Measurements from ENCODE around the gene CNOT3.

CNOT3 gene

DNA sequence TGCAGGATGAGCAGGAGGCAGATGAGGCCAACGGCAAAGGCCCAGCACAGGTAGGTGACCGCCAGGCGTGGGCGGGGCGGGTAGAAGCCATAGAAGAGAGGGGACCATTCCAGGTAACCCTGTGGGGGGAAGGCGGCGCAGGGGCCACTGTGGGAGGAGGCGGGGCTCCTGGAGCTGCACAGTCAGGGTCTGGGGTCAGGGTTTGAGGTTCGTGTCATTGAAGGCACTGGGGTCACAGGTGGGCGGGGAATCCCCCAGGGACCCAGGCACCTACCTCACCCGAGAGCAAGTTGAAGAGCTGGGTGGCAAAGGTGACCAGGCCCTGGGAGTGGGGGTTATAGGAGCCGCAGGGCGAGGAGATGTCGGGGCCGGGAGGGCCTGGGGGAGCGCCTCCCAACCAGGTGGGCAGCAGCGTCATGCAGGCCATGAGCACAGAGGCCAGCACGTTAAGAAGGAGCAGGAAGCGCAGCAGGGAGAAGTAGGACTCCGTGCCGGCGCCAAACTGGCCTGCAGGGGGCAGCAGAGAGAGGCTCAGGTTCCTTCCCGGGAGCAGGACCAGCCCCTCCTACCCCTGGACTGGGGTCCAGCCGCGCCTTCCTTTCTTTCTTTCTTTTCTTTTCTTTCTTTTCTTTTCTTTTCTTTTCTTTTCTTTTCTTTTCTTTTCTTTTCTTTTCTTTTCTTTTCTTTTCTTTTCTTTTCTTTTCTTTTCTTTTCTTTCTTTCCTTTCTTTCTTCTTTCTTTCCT is 30.8 kb downstream of the CNOT3 start (continued):
- TF ChIP-seq, protein P1, sequence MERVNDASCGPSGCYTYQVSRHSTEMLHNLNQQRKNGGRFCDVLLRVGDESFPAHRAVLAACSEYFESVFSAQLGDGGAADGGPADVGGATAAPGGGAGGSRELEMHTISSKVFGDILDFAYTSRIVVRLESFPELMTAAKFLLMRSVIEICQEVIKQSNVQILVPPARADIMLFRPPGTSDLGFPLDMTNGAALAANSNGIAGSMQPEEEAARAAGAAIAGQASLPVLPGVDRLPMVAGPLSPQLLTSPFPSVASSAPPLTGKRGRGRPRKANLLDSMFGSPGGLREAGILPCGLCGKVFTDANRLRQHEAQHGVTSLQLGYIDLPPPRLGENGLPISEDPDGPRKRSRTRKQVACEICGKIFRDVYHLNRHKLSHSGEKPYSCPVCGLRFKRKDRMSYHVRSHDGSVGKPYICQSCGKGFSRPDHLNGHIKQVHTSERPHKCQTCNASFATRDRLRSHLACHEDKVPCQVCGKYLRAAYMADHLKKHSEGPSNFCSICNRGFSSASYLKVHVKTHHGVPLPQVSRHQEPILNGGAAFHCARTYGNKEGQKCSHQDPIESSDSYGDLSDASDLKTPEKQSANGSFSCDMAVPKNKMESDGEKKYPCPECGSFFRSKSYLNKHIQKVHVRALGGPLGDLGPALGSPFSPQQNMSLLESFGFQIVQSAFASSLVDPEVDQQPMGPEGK (tag by site-specific recombination; IDR thresholded peaks at IDR 0.05), result peak; percentile 18; the same call in 1 of the 2 replicates
- TF ChIP-seq ZNF585B (tag by site-specific recombination; IDR thresholded peaks at IDR 0.05), result no peak
- no peak for TF ChIP-seq TRIM28 (IDR thresholded peaks at IDR 0.05; ENCODE audit: borderline replicate concordance, low read length)
- 0 out of 2 replicates have a peak, but pooled peaks have one; percentile 36 for TF ChIP-seq ZNF600 (tag by site-specific recombination; IDR thresholded peaks at IDR 0.05)
- no peak for TF ChIP-seq ZNF670 (tag by site-specific recombination; IDR thresholded peaks at IDR 0.05; ENCODE audit: low read depth)
- no peak for TF ChIP-seq ZNF561 (tag by site-specific recombination; IDR thresholded peaks at IDR 0.05; ENCODE audit: borderline replicate concordance)
- peak; percentile 89 for TF ChIP-seq PRDM1 (tag by site-specific recombination; IDR thresholded peaks at IDR 0.05)
- TF ChIP-seq ZNF174 (tag by site-specific recombination; IDR thresholded peaks at IDR 0.05), result no peak
- no peak for TF ChIP-seq ZNF157 (tag by site-specific recombination; IDR thresholded peaks at IDR 0.05)
- TF ChIP-seq ZNF558 (tag by site-specific recombination; IDR thresholded peaks at IDR 0.05), result no peak
- no peak for TF ChIP-seq ZNF777 (tag by site-specific recombination; IDR thresholded peaks at IDR 0.05; ENCODE audit: borderline replicate concordance)
- no peak for TF ChIP-seq IKZF3 (tag by site-specific recombination; IDR thresholded peaks at IDR 0.05)
- no peak for TF ChIP-seq ZNF37A (tag by site-specific recombination; IDR thresholded peaks at IDR 0.05)
- TF ChIP-seq ZNF610 (tag by site-specific recombination; IDR thresholded peaks at IDR 0.05; ENCODE audit: borderline replicate concordance), result no peak
- 0 out of 2 replicates have a peak, but pooled peaks have one; percentile 45 for TF ChIP-seq ZSCAN30 (tag by site-specific recombination; IDR thresholded peaks at IDR 0.05)
- TF ChIP-seq, protein P2, sequence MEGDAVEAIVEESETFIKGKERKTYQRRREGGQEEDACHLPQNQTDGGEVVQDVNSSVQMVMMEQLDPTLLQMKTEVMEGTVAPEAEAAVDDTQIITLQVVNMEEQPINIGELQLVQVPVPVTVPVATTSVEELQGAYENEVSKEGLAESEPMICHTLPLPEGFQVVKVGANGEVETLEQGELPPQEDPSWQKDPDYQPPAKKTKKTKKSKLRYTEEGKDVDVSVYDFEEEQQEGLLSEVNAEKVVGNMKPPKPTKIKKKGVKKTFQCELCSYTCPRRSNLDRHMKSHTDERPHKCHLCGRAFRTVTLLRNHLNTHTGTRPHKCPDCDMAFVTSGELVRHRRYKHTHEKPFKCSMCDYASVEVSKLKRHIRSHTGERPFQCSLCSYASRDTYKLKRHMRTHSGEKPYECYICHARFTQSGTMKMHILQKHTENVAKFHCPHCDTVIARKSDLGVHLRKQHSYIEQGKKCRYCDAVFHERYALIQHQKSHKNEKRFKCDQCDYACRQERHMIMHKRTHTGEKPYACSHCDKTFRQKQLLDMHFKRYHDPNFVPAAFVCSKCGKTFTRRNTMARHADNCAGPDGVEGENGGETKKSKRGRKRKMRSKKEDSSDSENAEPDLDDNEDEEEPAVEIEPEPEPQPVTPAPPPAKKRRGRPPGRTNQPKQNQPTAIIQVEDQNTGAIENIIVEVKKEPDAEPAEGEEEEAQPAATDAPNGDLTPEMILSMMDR (tag by site-specific recombination; IDR thresholded peaks at IDR 0.05), result peak; percentile 83
- no peak for TF ChIP-seq ZNF416 (tag by site-specific recombination; IDR thresholded peaks at IDR 0.05)
- no peak for TF ChIP-seq ZBTB8A (tag by site-specific recombination; IDR thresholded peaks at IDR 0.05)
- TF ChIP-seq, protein P3, sequence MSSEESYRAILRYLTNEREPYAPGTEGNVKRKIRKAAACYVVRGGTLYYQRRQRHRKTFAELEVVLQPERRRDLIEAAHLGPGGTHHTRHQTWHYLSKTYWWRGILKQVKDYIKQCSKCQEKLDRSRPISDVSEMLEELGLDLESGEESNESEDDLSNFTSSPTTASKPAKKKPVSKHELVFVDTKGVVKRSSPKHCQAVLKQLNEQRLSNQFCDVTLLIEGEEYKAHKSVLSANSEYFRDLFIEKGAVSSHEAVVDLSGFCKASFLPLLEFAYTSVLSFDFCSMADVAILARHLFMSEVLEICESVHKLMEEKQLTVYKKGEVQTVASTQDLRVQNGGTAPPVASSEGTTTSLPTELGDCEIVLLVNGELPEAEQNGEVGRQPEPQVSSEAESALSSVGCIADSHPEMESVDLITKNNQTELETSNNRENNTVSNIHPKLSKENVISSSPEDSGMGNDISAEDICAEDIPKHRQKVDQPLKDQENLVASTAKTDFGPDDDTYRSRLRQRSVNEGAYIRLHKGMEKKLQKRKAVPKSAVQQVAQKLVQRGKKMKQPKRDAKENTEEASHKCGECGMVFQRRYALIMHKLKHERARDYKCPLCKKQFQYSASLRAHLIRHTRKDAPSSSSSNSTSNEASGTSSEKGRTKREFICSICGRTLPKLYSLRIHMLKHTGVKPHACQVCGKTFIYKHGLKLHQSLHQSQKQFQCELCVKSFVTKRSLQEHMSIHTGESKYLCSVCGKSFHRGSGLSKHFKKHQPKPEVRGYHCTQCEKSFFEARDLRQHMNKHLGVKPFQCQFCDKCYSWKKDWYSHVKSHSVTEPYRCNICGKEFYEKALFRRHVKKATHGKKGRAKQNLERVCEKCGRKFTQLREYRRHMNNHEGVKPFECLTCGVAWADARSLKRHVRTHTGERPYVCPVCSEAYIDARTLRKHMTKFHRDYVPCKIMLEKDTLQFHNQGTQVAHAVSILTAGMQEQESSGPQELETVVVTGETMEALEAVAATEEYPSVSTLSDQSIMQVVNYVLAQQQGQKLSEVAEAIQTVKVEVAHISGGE (tag by site-specific recombination; conservative IDR thresholded peaks at IDR 0.05; ENCODE audit: low read depth), result 0 out of 2 replicates have a peak, but pooled peaks have one; percentile 12
- TF ChIP-seq ZNF423 (tag by site-specific recombination; IDR thresholded peaks at IDR 0.05), result no peak
- no peak for TF ChIP-seq ZBTB20 (tag by site-specific recombination; IDR thresholded peaks at IDR 0.05)
- no peak for TF ChIP-seq ZNF221 (tag by site-specific recombination; IDR thresholded peaks at IDR 0.05; ENCODE audit: borderline replicate concordance)
- TF ChIP-seq SCRT1 (tag by site-specific recombination; IDR thresholded peaks at IDR 0.05; ENCODE audit: borderline replicate concordance), result peak; percentile 77
- peak; percentile 47 for TF ChIP-seq ZNF654 (tag by site-specific recombination; IDR thresholded peaks at IDR 0.05; ENCODE audit: low read depth)
- 0 out of 2 replicates have a peak, but pooled peaks have one; percentile 35 for TF ChIP-seq ZXDB (tag by site-specific recombination; IDR thresholded peaks at IDR 0.05)
- no peak for TF ChIP-seq PBX3 (CRISPR knock-in tag; IDR thresholded peaks at IDR 0.05)
- TF ChIP-seq SP2 (tag by site-specific recombination; IDR thresholded peaks at IDR 0.05), result no peak
- TF ChIP-seq ZNF488 (tag by site-specific recombination; IDR thresholded peaks at IDR 0.05), result no peak
- peak; percentile 40; the same call in 1 of the 2 replicates for TF ChIP-seq ZNF2 (tag by site-specific recombination; IDR thresholded peaks at IDR 0.05)
- TF ChIP-seq ZNF747 (tag by site-specific recombination; IDR thresholded peaks at IDR 0.05), result no peak
- no peak for TF ChIP-seq OSR2 (tag by site-specific recombination; IDR thresholded peaks at IDR 0.05)
